OCI-LY3 (cell line): ENCODE measurements around the gene CTNNBIP1.

Experiments used
- EZH2phosphoT487 ChIP-seq: fragments of 200-600 bp; shearing (Covaris generic); IDR thresholded peaks from 2 replicates; pipeline ENCODE4 v1.6.1; 2018; ENCODE audit warnings: antibody characterized with exemption, mixed run types, low read depth
- TF ChIP-seq, protein P1 (sequence below): fragments of 200-600, 300-600 bp; sonication (generic); IDR thresholded peaks from 2 replicates; pipeline ENCODE4 v1.5.1; 2014; ENCODE audit warnings: antibody characterized with exemption, low read length, low read depth

GRCh38 chr1:9822490-9822889 lies 87.6 kb downstream of the CTNNBIP1 start:
- TF ChIP-seq, protein P1, sequence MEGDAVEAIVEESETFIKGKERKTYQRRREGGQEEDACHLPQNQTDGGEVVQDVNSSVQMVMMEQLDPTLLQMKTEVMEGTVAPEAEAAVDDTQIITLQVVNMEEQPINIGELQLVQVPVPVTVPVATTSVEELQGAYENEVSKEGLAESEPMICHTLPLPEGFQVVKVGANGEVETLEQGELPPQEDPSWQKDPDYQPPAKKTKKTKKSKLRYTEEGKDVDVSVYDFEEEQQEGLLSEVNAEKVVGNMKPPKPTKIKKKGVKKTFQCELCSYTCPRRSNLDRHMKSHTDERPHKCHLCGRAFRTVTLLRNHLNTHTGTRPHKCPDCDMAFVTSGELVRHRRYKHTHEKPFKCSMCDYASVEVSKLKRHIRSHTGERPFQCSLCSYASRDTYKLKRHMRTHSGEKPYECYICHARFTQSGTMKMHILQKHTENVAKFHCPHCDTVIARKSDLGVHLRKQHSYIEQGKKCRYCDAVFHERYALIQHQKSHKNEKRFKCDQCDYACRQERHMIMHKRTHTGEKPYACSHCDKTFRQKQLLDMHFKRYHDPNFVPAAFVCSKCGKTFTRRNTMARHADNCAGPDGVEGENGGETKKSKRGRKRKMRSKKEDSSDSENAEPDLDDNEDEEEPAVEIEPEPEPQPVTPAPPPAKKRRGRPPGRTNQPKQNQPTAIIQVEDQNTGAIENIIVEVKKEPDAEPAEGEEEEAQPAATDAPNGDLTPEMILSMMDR = no peak
- no peak for TF ChIP-seq EZH2phosphoT487
